ENCODE results near the gene GPR160.
"Not testable (repeated sequence)": the region's sequence is repeated elsewhere in the genome, so short reads cannot be mapped to it uniquely, and the experiment has no call there.

GPR160 gene

GRCh38 chr3:170037463-170038433, at the start of gene GPR160:
Gene GPR160, plus strand, starts transcription at chr3:170037995. Its CDS starts 45,978 bp downstream, at chr3:170083973.
- peak; percentile 93 for DNase-seq

DNA sequence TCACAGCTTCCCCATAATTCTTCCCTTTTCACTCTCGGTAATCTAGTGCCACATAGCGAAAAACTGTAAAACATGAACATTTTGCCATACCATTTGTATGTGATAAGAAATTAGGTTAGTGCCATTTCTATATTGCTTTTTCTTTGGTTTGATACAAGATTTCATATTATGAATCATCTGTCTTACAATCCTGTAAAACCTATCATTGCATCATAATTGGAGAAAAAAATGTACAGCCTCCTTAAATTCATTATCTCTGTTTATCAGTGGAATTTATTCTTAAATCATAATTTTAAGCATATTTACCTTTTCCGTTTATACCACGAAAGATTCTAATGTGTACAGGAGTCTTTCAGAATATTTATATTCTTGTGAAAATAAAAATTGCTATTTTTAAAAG, 47.4 kb upstream of the GPR160 start:
- DNase-seq, result no peak

GRCh38 chr3:169992156-169992555, 45.6 kb upstream of the GPR160 start:
- DNase-seq, result no peak

GRCh38 chr3:169992781-169993180, 45.0 kb upstream of the GPR160 start:
- DNase-seq, result no peak

DNA sequence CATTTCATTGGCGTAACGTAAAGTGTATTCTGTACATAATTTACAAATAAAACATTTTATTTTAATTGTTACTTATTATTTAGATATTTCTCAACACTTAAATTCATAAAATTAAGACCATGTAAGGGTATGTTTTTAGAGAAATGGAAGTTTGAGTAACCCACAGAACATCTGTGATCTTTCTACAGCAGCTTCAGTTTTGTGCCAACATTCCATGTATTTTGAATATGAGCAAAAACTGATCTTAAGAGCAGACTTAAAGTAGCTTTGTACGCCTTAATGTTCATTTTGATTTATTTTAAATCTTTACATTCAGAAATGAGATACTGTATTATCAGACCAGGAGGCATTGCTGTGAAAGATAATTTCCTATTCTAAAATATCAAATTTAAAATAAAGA, 44.0 kb upstream of the GPR160 start:
- no peak for DNase-seq

DNA sequence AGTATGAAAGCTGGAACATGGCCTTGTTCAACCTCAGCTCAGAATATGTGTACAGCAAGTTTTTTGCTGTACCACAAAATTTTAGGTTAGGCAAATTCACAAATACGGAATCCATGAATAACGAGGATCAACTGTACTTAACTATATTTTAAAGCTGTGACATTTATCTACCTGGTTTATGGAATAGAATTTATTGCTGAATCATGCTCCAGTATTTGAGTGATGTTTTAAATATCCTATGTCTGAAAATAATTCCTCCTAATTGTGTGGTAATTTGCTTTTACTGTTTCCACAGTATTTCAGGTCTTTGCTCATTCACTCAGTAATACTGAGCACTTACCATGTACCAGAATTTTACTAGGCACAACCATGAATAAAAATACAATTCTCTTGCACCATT, 41.7 kb upstream of the GPR160 start:
- no peak for DNase-seq

DNA sequence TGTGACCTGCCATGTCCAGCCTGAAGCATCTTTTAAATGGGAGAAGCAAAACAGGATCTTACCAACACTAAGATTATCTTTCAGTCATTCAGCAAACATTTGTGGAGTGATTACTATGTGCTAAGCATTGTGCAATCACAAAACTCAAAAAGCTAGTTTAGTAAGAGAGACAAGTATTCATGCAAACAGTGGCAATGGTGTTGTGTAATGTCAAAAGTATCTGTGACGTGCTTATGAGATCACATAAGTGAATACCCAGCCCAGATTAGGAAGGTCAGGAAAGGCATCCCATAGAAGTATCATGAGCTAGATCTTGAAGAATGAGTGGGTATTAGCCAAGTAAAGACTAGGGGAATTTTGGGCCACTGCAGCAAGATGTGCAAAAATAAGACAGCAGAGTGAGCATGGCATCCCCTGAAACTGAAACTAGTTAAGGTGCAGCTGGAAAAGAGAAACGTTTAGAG, 39.1 kb upstream of the GPR160 start:
- DNase-seq, result peak; percentile 22

GRCh38 chr3:169999433-169999832, 38.4 kb upstream of the GPR160 start:
- peak; percentile 60 for DNase-seq

DNA sequence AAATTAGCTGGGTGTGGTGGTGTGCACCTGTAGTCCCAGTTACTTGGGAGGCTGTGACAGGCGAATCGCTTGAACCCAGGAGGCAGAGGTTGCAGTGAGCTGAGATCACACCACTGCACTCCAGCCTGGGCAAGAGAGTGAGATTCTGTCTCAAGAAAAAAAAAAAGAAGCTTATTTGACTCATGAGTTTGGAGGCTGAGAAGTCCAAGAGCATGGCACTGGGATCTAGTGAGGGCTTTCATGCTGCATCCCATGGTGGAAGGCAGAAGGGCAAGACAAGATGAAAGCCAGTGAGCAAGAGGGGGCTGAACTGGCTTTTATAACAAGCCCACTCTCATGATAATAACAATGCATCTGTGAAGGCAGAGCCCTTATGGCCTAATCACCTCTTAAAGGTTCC, 37.7 kb upstream of the GPR160 start:
- no peak for DNase-seq

DNA sequence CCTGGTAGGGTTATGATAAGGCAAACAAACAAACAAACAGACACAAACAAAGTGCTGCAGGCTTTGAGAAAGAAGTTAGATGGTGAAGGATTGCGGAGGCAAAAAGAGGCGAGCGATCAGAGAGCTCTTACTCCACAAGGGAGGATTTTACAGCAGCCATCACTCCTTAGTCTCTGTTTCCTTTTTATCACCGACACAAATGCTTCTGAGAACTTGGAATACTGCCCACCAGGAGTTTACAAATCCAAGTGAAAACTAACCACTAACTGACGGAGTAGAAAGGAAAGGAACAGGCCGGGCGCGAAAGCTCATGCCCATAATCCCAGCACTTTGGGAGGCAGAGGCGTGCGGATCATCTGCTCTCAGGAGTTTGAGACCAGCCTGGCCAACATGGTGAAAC, 35.6 kb upstream of the GPR160 start:
- no peak for DNase-seq

GRCh38 chr3:170002879-170003278, 34.9 kb upstream of the GPR160 start:
- DNase-seq, result no peak

- DNase-seq, result no peak
Observed at GRCh38 chr3:170003881-170004356, 33.9 kb upstream of the GPR160 start.

DNA sequence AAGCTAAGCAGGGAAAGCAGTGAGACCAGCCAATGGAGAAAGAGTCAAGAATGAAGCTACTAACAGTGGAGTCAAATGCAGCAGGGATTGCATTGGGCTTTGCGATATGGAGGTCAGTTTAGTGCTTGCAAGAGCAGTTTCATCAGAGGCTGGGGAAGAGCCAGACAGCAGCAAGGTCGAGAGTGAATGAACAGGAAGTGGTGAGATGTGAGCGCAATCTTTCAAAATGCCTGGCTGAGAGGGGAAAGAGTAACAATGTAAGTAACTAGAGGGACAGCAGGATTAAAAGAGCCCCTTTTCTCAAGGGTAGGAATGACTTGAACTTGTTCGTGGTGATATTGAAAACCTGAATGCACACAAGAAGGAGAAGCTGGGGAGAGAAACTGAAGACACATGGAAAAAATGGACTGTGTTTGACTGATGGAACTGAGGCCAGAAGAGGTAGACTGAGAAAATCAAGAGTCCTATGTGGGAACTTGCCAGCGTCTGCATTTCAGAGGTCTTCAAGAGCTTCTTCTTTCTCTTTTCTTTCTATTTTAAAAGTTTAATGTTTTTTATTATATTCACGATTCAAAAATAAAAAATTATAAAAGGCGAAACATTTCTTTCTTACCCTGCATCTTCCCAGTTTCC, 30.6 kb upstream of the GPR160 start:
- DNase-seq, result peak; percentile 68

- no peak for DNase-seq
Observed at GRCh38 chr3:170010498-170010897, 27.3 kb upstream of the GPR160 start.

- no peak for DNase-seq
Observed at GRCh38 chr3:170012683-170013400, 25.0 kb upstream of the GPR160 start.

DNA sequence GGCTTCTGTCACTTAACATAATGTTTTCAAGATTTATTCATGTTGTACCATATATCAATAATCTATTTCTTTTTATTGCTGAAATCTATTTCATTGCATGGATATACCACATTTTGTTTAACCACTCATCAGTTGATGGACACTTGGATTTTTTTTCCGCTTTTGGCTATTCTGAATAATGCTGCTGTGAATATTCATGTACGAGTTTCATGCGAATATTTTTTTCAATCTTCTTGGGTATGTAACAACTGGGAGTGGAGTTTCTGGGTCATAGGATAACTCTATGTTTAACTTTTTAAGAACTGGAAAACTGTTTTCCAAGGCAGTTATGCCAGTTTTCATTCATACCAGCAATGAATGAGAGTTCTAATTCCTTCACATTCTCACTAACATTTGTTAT, 21.7 kb upstream of the GPR160 start:
- no peak for DNase-seq

DNA sequence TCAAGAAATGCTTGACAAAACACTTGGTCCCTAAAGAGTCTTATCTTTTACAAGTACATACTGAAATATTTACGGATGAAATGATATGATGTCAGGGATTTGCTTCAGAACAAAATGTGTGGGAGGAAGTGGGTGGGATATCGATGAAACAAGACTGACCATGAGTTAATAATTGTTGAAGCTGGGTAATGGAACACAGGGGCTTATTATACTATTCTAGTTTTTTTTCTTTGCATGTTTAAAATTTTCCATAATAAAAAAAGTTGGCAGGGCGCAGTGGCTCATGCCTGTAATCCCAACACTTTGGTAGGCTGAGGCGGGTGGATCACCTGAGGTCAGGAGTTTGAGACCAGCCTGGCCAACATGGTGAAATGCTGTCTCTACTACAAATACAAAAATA, 18.5 kb upstream of the GPR160 start:
- DNase-seq, result not testable (repeated sequence)

DNA sequence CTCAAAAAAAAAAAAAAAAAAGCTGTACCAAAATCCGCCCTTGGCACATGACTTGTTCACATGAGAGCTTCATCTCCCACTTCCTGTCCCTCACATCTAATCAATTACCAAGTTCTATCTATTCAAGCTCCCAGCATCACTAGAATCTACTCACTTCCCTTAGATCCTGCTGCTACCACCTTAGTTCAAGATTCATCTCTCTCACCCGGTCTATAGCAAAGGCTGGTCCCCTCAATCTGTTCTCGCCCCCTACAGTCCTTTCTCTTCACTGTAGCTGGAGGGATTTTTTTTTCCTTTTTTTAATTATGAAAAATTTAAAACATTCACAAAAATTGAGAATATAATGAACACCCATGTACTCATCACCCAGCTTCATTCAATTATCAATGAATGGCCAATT, 16.7 kb upstream of the GPR160 start:
- DNase-seq, result no peak

DNA sequence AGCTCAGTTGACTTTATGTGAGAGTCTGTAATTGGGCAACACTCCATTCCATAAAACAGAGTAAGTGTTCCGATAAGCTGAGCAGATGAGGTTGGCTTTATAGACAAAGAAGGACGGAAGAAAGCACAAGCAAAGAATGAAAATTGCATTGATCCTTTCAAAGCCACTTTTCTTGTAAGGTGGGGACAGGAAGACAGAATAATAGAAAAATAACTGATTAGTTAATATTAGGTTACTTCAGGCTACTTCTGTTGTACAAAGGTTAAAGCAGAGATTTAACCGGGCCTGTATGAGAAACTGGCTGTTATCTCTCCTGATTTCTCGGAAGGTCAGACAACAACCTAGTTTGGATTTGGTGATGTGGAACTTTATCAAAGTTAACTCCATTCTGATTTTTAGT, 15.5 kb upstream of the GPR160 start:
- no peak for DNase-seq

GRCh38 chr3:170023165-170023564, 14.6 kb upstream of the GPR160 start:
- no peak for DNase-seq

DNA sequence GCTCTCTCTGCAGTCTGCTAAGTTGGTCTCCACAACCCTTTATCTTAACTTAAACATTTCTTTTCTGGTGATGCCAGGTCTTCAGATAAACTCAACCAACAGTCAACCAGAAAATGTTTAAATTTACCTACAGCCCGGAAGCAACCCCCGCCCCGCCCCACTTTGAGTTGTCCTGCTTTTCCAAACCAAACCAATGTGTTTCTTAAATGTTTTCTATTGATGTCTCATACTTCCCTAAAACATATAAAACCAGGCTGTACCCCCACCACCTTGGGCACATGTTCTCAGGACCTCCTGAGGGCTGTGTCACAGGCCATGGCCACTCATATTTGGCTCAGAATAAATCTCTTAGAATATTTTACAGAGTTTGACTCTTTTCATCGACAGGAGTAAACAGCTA, 13.2 kb upstream of the GPR160 start:
- DNase-seq, result no peak

DNA sequence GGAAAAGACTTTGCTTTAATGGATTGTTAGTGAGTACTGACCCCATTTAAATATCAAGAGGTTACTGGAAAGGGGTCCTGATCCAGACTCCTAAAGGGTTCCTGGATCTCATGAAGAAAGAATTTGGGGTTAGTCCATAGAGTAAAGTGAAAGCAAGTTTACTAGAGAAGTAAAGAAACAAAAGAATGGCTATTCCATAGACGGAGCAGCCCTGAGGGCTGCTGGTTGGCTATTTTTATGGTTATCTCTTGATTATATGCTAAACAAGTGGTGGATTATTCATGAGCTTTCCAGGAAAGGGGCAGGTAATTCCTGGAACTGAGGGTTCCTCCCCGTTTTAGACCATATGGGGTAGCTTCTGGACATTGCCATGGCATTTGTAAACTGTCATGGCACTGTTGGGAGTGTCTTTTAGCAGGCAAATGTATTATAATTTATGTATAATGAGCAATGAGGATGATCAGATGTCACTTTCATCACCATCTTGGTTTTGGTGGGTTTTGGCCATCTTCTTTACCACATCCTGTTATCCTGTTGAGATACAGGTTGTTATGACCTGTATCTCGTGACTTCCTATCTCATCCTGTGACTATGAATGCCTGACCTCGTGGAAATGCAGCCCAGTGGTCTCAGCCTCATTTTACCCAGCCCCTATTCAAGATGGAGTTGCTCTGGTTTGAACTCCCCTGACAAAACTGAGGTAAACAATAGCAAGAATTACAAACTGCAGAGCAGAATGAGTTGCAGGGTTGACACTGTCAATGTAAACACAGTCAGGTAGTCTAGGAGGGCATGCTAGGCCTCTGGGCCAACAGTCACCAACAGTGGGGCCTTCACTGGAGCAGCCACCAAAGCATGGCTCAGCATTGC, 10.3 kb upstream of the GPR160 start:
- DNase-seq, result peak; percentile 40
